Fibroblast of skin of right quadriceps (primary cell): ENCODE results near the gene C19orf44.
"Not testable (repeated sequence)": the region's sequence is repeated elsewhere in the genome, so short reads cannot be mapped to it uniquely, and the experiment has no call there.

ENCODE experiments used
- DNase-seq: peaks from one replicate; pipeline ENCODE4 v3.0.0-alpha.2; 2013

C19orf44 gene

DNA sequence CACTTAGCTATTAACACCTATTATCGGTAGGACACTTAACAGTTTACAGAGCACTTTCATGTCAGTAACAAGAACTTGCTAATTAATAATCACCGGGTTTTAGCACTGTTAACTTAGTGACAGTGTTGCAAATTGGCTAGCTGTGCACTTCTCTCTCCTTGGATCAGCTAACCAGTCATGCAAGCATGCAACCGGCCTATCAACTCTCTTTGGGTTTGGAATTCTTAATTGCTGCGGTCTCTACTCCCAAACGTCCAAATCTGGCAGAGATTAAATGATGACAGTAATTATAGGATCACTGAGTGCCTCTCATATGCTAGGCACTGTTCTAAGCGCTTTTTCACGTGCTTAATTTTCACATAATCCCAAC is 25.7 kb upstream of the C19orf44 start:
- DNase-seq = no peak

- no peak for DNase-seq
Measured at GRCh38 chr19:16470911-16471811, 25.0 kb upstream of the C19orf44 start.

DNA sequence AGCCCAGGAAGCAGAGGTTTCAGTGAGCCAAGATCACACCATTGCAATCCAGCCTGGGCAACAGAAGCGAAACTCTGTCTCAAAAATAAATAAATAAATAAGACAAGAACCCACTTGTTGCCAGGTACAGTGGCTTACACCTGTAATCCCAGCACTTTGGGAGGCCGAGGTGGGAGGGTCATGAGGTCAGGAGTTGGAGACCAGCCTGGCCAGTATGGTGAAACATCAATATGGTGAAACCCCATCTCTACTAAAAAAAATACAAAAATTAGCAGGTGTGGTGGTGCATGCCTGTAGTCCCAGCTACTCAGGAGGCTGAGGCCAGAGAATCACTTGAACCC is 23.7 kb upstream of the C19orf44 start:
- not testable (repeated sequence) for DNase-seq

DNA sequence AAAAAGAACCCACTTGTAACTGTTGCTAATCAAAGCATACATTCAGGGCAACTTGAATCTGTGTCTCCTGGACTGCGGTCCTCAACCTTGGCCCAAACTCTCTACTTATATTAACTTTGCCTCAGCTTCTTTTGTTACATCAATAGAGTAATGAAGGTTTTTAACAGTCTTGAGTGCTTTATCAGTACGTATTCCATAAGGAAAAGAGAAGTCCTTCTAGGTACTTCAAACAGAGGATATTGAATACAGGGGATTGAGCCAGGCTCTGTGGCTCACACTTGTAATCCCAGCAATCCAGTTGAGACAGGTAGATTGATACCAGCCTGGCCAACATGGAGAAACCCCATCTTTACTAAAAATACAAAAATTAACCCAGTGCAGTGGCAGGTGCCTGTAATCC is 23.2 kb upstream of the C19orf44 start:
- DNase-seq = no peak

GRCh38 chr19:16473875-16474392 is 22.3 kb upstream of the C19orf44 start:
- DNase-seq = no peak

DNA sequence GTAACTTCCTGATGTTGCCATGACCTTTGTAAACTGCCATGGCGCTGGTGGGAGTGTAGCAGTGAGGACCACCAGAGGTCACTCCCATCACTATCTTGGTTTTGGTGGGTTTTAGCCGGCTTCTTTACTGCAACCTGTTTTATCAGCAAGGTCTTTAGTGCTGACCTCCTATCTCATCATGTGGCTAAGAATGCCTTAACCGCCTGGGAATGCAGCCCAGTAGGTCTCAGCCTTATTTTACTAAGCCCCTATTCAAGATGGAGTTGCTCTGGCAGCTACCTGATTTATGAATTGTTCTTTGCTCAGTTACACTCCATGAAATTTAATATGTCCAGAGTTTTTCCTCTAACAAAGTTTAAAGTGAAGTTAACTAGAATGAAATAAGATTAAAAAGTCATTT is 19.8 kb upstream of the C19orf44 start:
- no peak for DNase-seq

DNA sequence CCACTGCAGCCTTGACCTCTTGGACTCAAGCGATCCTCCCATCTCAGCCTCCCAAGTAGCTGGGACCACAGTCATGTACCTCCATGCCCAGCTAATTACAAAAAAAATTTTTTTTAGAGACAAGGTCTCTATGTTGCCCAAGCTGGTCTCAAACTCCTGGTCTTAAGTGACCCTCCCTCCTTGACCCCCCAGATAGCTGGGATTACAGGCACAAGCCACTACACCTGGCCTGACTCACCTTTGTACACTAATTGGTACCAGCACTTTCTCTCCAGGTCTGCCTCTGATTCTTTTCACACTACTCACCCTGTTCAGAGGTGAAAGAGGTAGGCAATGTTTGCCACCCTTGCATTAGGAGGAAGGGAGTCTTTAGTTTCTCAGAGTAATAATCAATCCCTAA is 18.9 kb upstream of the C19orf44 start:
- no peak for DNase-seq

GRCh38 chr19:16482745-16483144 is 13.4 kb upstream of the C19orf44 start:
- no peak for DNase-seq

DNA sequence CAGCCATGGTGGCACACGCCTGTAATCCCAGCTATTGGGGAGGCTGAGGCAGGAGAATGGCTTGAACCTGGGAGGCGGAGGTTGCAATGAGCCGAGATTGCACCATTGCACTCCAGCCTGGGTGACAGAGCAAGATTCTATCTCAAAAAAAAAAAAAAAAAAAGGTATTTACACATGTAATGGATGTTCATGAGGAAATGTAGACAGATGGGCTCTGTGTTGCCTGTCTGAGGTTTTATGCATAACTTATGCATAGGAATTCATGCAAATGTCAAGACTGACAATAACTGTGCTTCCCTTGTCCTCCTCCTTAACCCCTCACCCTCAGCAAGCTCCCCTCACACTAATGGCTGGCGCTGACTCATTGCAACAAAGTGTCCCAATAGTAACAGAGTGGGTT is 9.7 kb upstream of the C19orf44 start:
- DNase-seq = not testable (repeated sequence)

- DNase-seq = peak; percentile 50
Measured at GRCh38 chr19:16496613-16496983, 404 bp downstream of the C19orf44 start.

GRCh38 chr19:16497042-16497441 is 848 bp downstream of the C19orf44 start:
- no peak for DNase-seq

- DNase-seq = no peak
Measured at GRCh38 chr19:16497837-16498236, 1.6 kb downstream of the C19orf44 start.

GRCh38 chr19:16504271-16504670 is 8.1 kb downstream of the C19orf44 start:
- no peak for DNase-seq

GRCh38 chr19:16506161-16506560 is 10.0 kb downstream of the C19orf44 start:
- DNase-seq = not testable (repeated sequence)

DNA sequence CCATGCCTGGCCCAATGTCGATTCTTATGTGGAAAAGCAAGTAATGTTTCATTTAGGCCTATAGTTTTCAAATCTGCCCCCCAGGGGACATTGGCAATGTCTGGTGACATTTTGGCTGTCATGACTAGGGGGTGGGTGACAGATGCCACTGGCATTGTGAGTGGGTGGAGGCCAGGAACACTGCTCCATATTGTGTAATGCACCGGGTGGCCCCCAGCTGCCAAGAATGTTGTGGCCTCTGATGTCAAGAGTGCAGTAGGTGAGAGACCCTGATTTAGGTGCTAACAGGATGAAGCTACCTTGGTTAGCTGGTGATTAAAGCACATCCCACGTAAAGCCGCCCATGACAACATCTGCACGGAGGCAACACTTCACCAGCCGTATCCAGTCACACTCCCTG is 10.8 kb downstream of the C19orf44 start:
- no peak for DNase-seq

GRCh38 chr19:16508546-16508945 is 12.4 kb downstream of the C19orf44 start:
- no peak for DNase-seq

DNA sequence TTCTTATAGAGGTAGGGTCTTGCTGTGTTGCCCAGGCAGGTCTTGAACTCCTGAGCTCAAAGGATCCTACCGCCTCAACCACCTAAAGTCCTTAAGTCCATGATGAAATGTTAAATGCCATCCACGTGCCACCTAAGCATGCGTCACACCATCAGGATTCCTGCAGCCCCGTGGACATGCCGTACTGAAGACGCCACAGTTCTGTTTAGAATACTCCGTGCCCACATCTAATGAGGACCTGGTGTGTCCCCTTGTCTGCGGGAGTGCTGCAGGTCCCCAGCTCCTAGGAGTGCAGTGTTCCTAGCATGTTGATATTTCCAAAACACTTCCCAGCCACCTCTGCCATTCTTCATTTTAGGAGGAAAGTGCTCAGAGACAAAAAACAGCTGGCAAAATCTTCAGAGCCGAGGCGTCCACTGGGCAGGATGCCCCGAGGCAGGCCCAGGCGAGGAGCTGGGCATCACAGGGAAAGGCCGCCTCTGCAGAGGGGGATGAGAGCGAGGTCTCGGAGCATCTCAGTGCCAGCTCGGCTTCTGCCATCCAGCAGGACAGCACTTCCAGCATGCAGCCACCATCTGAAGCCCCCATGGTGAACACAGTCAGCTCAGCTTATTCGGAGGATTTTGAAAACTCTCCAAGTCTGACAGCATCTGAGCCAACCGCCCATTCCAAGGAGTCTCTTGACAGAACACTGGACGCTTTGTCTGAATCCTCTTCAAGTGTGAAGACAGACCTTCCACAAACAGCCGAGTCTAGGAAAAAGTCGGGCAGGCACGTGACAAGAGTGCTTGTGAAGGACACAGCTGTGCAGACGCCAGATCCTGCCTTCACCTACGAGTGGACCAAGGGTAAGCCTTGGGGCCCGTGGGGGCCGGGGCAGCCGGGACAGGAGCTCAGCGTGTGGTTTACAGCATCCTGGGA is 13.2 kb downstream of the C19orf44 start:
- DNase-seq = no peak

GRCh38 chr19:16512611-16513010 is 16.4 kb downstream of the C19orf44 start:
- DNase-seq = not testable (repeated sequence)

DNA sequence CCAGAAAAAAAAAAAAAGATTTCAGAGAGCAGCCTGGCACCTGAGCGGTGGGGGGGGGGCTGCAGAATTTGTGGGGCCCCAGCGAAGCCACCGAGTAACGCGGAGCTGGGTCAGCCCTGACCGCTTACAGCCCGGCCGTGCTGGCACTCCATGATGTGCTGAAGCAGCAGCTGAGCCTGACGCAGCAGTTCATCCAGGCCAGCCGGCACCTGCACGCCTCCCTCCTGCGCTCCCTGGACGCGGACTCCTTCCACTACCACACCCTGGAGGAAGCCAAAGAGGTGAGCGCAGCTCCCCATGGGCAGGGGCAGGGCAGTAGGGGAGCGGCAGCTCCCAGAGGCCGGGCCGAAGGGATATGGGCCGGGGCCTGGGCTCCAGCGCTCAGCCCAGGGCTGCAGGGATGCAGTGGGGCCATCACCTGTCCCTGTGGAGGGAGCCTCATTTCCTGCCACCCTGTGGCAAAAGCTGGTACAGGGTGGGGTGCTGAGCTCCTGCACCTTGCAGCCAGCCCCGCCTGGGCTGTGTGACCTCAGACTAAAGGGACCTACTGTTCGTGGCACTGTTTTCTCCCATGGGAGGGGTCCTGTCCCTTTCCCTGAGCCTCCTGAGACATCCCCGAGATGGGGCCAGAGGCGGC is 18.3 kb downstream of the C19orf44 start:
- no peak for DNase-seq

DNA sequence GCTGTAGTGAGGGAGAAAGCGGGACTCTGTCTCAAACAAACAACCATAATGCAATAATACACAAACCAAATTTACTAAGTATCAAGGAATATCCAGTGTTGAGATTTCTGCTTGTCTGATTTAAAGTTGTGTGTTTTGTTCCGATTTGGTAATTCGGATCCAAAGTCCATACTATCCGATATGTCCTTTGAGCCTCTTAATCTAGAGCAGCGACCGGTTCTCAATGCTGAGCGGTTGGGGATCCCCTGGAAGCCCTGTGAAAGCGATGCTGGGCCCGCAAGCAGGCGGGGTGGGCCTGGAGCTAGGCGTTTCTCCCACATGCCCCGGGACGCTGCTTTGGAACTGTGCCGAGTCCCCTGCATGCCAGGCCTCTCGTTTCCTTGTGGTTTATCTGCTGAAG is 20.2 kb downstream of the C19orf44 start:
- DNase-seq = no peak

DNA sequence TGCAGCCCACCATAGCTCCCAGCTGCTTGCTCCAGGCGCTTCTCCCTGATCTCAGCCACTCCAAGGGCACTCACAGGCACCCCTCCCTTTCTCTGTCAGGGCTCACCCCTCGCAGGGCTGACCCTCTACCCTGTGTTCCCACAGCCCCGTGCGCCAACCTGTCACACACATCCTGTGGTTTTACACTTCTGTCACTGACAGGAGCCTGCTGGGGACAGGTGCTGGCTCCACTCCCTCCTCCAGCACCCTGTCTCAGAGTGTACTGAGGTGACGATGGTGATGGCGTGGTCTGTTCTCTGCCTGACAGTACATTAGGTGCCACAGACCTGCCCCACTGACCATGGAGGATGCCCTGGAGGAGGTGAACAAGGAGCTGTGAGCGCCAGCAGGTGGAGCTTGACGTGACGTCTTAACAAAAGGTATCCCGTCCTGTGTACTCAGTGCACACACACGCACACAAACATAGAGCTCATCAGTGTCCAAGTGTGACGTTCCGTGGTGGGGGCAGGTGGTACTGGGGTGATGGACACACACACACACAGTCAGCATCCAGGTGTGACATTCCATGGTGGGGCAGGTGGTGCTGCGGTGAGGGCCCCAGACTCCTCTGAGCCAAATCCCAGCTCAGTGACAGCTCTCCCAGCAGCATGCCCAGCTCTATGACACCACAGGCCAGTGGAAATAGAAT is 20.9 kb downstream of the C19orf44 start:
- no peak for DNase-seq

- no peak for DNase-seq
Measured at GRCh38 chr19:16518061-16518460, 21.9 kb downstream of the C19orf44 start.
